Naive thymus-derived CD4-positive, alpha-beta T cell (primary cell): ENCODE results near the gene KREMEN1. TPM values are rescaled to one million over a fixed set of nuclear protein-coding genes. Genes with fewer than 3 reads are reported as not detected.

Source experiments
- ATAC-seq: fragments of 150-1000 bp; cut with Tn5 transposase; 2 replicates; pipeline ENCODE4 v1.10.0; 2021; ENCODE audit warnings: mild to moderate bottlenecking, moderate library complexity
- CTCF ChIA-PET: fragments of 350-600 bp; sonication (Branson Sonifier 250); formaldehyde crosslinking; loops from one replicate; lab custom pipeline; 2021; ENCODE audit warnings: antibody characterized with exemption; lab: Charles Lee
- POLR2A ChIA-PET: fragments of 350-600 bp; sonication (Branson Sonifier 250); formaldehyde crosslinking; loops from one replicate; lab custom pipeline; 2021; ENCODE audit warnings: antibody characterized with exemption, inconsistent platforms; lab: Charles Lee
- DNase-seq, 9 donors: peaks; one replicate each; pipeline versions ENCODE4 v3.0.0 to v3.0.0-alpha.2; 2020 to 2022; ENCODE audit warnings: mixed read lengths in 1 of 9
- H3K27ac ChIP-seq: one replicate; pipeline ENCODE4 v1.7.0; 2013; ENCODE audit warnings: mild to moderate bottlenecking, low read depth, low read length, moderate library complexity
- H3K27me3 ChIP-seq, 2 donors: one replicate each; pipeline ENCODE4 v1.7.0; 2013; ENCODE audit warnings: low read length in 2 of 2, mild to moderate bottlenecking in 2 of 2, moderate library complexity in 2 of 2; ENCODE audit not compliant: control insufficient read depth in 2 of 2, insufficient read depth in 2 of 2
- H3K36me3 ChIP-seq, 3 experiments: 1 replicate in 2 of 3; 2 replicates in 1 of 3; pipeline ENCODE4 v1.7.0; 2013; ENCODE audit warnings: low read length in 3 of 3, mild to moderate bottlenecking in 3 of 3, moderate library complexity in 1 of 3; ENCODE audit not compliant: insufficient read depth in 3 of 3, control insufficient read depth in 2 of 3
- H3K4me1 ChIP-seq, 2 donors: one replicate each; pipeline ENCODE4 v1.7.0; 2013; ENCODE audit warnings: low read length in 2 of 2, mild to moderate bottlenecking in 2 of 2, moderate library complexity in 1 of 2; ENCODE audit not compliant: control insufficient read depth in 2 of 2, insufficient read depth in 2 of 2
- H3K4me3 ChIP-seq: 2 replicates; pipeline ENCODE4 v1.7.0; 2013; ENCODE audit warnings: mild to moderate bottlenecking, low read length
- H3K9me3 ChIP-seq, 3 experiments: 1 replicate in 2 of 3; 2 replicates in 1 of 3; pipeline ENCODE4 v1.7.0; 2013; ENCODE audit warnings: low read length in 3 of 3; ENCODE audit not compliant: control insufficient read depth in 2 of 3
- H3K27ac Mint-ChIP-seq, 9 donors: one replicate each; pipeline ENCODE4 v1.8.0; 2020 to 2022; ENCODE audit warnings: mixed read lengths in 9 of 9, mild to moderate bottlenecking in 8 of 9, moderate library complexity in 5 of 9, inconsistent platforms in 2 of 9
- H3K27me3 Mint-ChIP-seq, 5 donors: one replicate each; pipeline ENCODE4 v1.8.0; 2021 to 2022; ENCODE audit warnings: mixed read lengths in 5 of 5, mild to moderate bottlenecking in 1 of 5
- H3K36me3 Mint-ChIP-seq, 5 donors: one replicate each; pipeline ENCODE4 v1.8.0; 2020 to 2022; ENCODE audit warnings: mixed read lengths in 5 of 5, mild to moderate bottlenecking in 3 of 5, inconsistent platforms in 1 of 5
- H3K4me1 Mint-ChIP-seq, 7 donors: one replicate each; pipeline ENCODE4 v1.8.0; 2020 to 2022; ENCODE audit warnings: mixed read lengths in 7 of 7, mild to moderate bottlenecking in 3 of 7, inconsistent platforms in 1 of 7
- H3K4me3 Mint-ChIP-seq, 10 donors: one replicate each; pipeline ENCODE4 v1.8.0; 2020 to 2022; ENCODE audit warnings: mild to moderate bottlenecking in 10 of 10, mixed read lengths in 10 of 10, moderate library complexity in 6 of 10, inconsistent platforms in 2 of 10
- H3K9me3 Mint-ChIP-seq, 11 donors: one replicate each; pipeline ENCODE4 v1.8.0; 2020 to 2022; ENCODE audit warnings: mixed read lengths in 11 of 11, mild to moderate bottlenecking in 4 of 11, inconsistent platforms in 1 of 11, moderate library complexity in 1 of 11
- intact Hi-C, 2 donors: fragments of 100-400 bp; cut with micrococcal nuclease; formaldehyde crosslinking; loops; one replicate each; pipeline ENCODE4 v1.15.1; 2023
- polyA plus RNA-seq, 2 donors: library from polyadenylated mRNA; unstranded; fragments of 300-500 nt; fragmentation: Illumina TruSeq; gene quantifications; one replicate each; pipeline ENCODE4 v1.2.3, GENCODE V29; 2021
- total RNA-seq, 6 experiments: library from RNA in 5 of 6; stranded (reverse) in 5 of 6; gene quantifications; 1 replicate in 5 of 6; 2 replicates in 1 of 6; pipeline ENCODE4 v1.2.3 and lab custom pipeline; 2021 to 2026

KREMEN1 gene
- total and polyA plus RNA-seq, 7 experiments from 2014 or later, result 1.1 TPM; not detected in 6

GRCh38 chr22:29130476-29130875 lies 57.6 kb downstream of the KREMEN1 start:
- Mint-ChIP-seq H3K36me3 (peaks cover 0 to 4% (median 0%) of the 10 kb centered on the region in 5 donors), H3K27me3 (peaks cover 0 to 29% (median 12%) of the 10 kb centered on the region in 5 donors), H3K9me3 (peaks cover 0 to 10% (median 4%) of the 10 kb centered on the region in 11 donors), H3K27ac (no peak overlapping the region), H3K4me3 (no peak overlapping the region), H3K4me1 (peaks cover 0 to 3% (median 0%) of the 10 kb centered on the region in 7 donors)
- intact Hi-C loops, result no loop called here
- no peaks in the 10 kb centered on the region for H3K4me1 ChIP-seq
- ChIA-PET POLR2A (no interaction called here), CTCF (no interaction called here)
- H3K27me3 ChIP-seq, result no peaks in the 10 kb centered on the region
- H3K9me3 ChIP-seq, result no peaks in the 10 kb centered on the region
- no peak for DNase-seq
- H3K36me3 ChIP-seq, result no peaks in the 10 kb centered on the region
- no peak for ATAC-seq
- no peak overlapping the region for H3K27ac ChIP-seq
- no peak overlapping the region for H3K4me3 ChIP-seq

GRCh38 chr22:29133603-29134133 lies 60.8 kb downstream of the KREMEN1 start:
- DNase-seq (no peak), ATAC-seq (no peak)
- Mint-ChIP-seq H3K9me3 (peaks cover 0 to 10% (median 4%) of the 10 kb centered on the region in 11 donors), H3K4me3 (no peak overlapping the region), H3K36me3 (peaks cover 0 to 7% (median 0%) of the 10 kb centered on the region in 5 donors), H3K4me1 (no peaks in the 10 kb centered on the region), H3K27me3 (peaks cover 0 to 30% (median 17%) of the 10 kb centered on the region in 5 donors), H3K27ac (no peak overlapping the region)
- intact Hi-C loops, result no loop called here
- Histone ChIP-seq H3K4me3 (no peak overlapping the region), H3K27me3 (no peaks in the 10 kb centered on the region), H3K27ac (no peak overlapping the region), H3K4me1 (no peaks in the 10 kb centered on the region), H3K9me3 (no peaks in the 10 kb centered on the region), H3K36me3 (no peaks in the 10 kb centered on the region)
- ChIA-PET POLR2A (no interaction called here), CTCF (no interaction called here)

- no peak overlapping the region for H3K4me3 Mint-ChIP-seq
- intact Hi-C loops, result no loop called here
- DNase-seq (no peak), ATAC-seq (no peak)
- no peaks in the 10 kb centered on the region for H3K4me1 ChIP-seq
- ChIA-PET CTCF (no interaction called here), POLR2A (no interaction called here)
- H3K36me3 Mint-ChIP-seq, result peaks cover 0 to 7% (median 0%) of the 10 kb centered on the region in 5 donors
- H3K27me3 Mint-ChIP-seq, result peaks cover 0 to 30% (median 17%) of the 10 kb centered on the region in 5 donors
- H3K9me3 Mint-ChIP-seq, result peaks cover 0 to 10% (median 4%) of the 10 kb centered on the region in 11 donors
- H3K4me1 Mint-ChIP-seq, result no peaks in the 10 kb centered on the region
- no peaks in the 10 kb centered on the region for H3K9me3 ChIP-seq
- no peak overlapping the region for H3K4me3 ChIP-seq
- H3K27me3 ChIP-seq, result no peaks in the 10 kb centered on the region
- H3K27ac ChIP-seq, result no peak overlapping the region
- H3K27ac Mint-ChIP-seq, result no peak overlapping the region
- no peaks in the 10 kb centered on the region for H3K36me3 ChIP-seq
Observed at GRCh38 chr22:29134448-29134847, 61.6 kb downstream of the KREMEN1 start.

- H3K27ac Mint-ChIP-seq, result no peak overlapping the region
- Histone ChIP-seq H3K27me3 (no peaks in the 10 kb centered on the region), H3K4me1 (no peaks in the 10 kb centered on the region), H3K9me3 (no peaks in the 10 kb centered on the region), H3K36me3 (no peaks in the 10 kb centered on the region), H3K27ac (no peak overlapping the region), H3K4me3 (no peak overlapping the region)
- peaks cover 0 to 23% (median 17%) of the 10 kb centered on the region in 5 donors for H3K27me3 Mint-ChIP-seq
- H3K9me3 Mint-ChIP-seq, result peaks cover 0 to 10% (median 4%) of the 10 kb centered on the region in 11 donors
- peaks cover 0 to 7% (median 0%) of the 10 kb centered on the region in 5 donors for H3K36me3 Mint-ChIP-seq
- POLR2A ChIA-PET, result no interaction called here
- no peak overlapping the region for H3K4me3 Mint-ChIP-seq
- no peak for DNase-seq
- no peaks in the 10 kb centered on the region for H3K4me1 Mint-ChIP-seq
- no peak for ATAC-seq
- intact Hi-C loops, result no loop called here
- CTCF ChIA-PET, result no interaction called here
Observed at GRCh38 chr22:29136782-29137700, 64.2 kb downstream of the KREMEN1 start.

GRCh38 chr22:29138556-29139305 lies 65.9 kb downstream of the KREMEN1 start:
- intact Hi-C loops, result no loop called here
- H3K36me3 ChIP-seq, result no peaks in the 10 kb centered on the region
- H3K9me3 Mint-ChIP-seq, result peaks cover 0 to 7% (median 1%) of the 10 kb centered on the region in 11 donors
- H3K27ac Mint-ChIP-seq, result no peak overlapping the region
- H3K4me3 ChIP-seq, result no peak overlapping the region
- H3K4me1 ChIP-seq, result no peaks in the 10 kb centered on the region
- H3K4me1 Mint-ChIP-seq, result no peaks in the 10 kb centered on the region
- ChIA-PET CTCF (interaction anchor here (0.6 kb wide), 1 partner anchor 621 kb away, joined by 3 read pairs; no protein-coding TSS in a partner anchor), POLR2A (no interaction called here)
- no peak for ATAC-seq
- no peaks in the 10 kb centered on the region for H3K9me3 ChIP-seq
- H3K27me3 ChIP-seq, result no peaks in the 10 kb centered on the region
- H3K27me3 Mint-ChIP-seq, result peaks cover 0 to 19% (median 14%) of the 10 kb centered on the region in 5 donors
- H3K36me3 Mint-ChIP-seq, result peaks cover 0 to 5% (median 0%) of the 10 kb centered on the region in 5 donors
- no peak overlapping the region for H3K27ac ChIP-seq
- no peak for DNase-seq
- H3K4me3 Mint-ChIP-seq, result no peak overlapping the region

- no peak overlapping the region for H3K27ac ChIP-seq
Observed at GRCh38 chr22:29139965-29140782, 67.3 kb downstream of the KREMEN1 start.

More at GRCh38 chr22:29139965-29140782, 67.3 kb downstream of the KREMEN1 start:
- Histone ChIP-seq H3K9me3 (no peaks in the 10 kb centered on the region), H3K36me3 (no peaks in the 10 kb centered on the region), H3K4me1 (no peaks in the 10 kb centered on the region), H3K27me3 (no peaks in the 10 kb centered on the region), H3K4me3 (no peak overlapping the region)
- intact Hi-C loops, result no loop called here
- peaks cover 0 to 3% (median 0%) of the 10 kb centered on the region in 5 donors for H3K36me3 Mint-ChIP-seq
- DNase-seq (no peak), ATAC-seq (no peak)
- POLR2A ChIA-PET, result no interaction called here
- H3K27me3 Mint-ChIP-seq, result peaks cover 0 to 12% (median 1%) of the 10 kb centered on the region in 5 donors
- H3K4me3 Mint-ChIP-seq, result no peak overlapping the region
- H3K27ac Mint-ChIP-seq, result no peak overlapping the region
- no peaks in the 10 kb centered on the region for H3K9me3 Mint-ChIP-seq
- no peaks in the 10 kb centered on the region for H3K4me1 Mint-ChIP-seq
- CTCF ChIA-PET, result no interaction called here
